Bronchial epithelial cell (primary cell): ENCODE measurements around the gene STK32B. TPM values are rescaled to one million over a fixed set of nuclear protein-coding genes. Genes with fewer than 3 reads are reported as not detected.

ENCODE experiments used
- DNase-seq: peaks from one replicate; pipeline ENCODE4 v3.0.0-alpha.2; 2010; ENCODE audit warnings: low read depth
- FAIRE-seq: peaks from 2 replicates; lab custom pipeline; 2011; peaks lifted over from hg19 to GRCh38; lab: Jason Lieb, UNC
- H3K27me3 ChIP-seq: 2 replicates; pipeline ENCODE4 v1.5.1; 2011; ENCODE audit warnings: low read length; ENCODE audit not compliant: control insufficient read depth, insufficient read depth
- H3K36me3 ChIP-seq: 2 replicates; pipeline ENCODE4 v1.5.1; 2011; ENCODE audit warnings: low read length; ENCODE audit not compliant: control insufficient read depth, insufficient read depth
- H3K4me3 ChIP-seq: 2 replicates; pipeline ENCODE4 v1.5.1; 2011; ENCODE audit warnings: mild to moderate bottlenecking, low read depth, low read length, control low read depth
- total RNA-seq: library from RNA; depleted of rRNA; stranded (reverse); fragments of >200 nt; gene quantifications from 2 replicates; pipeline ENCODE4 v1.2.1, GENCODE V29; 2014
- TF ChIP-seq, protein P1 (sequence below): IDR thresholded peaks from 2 replicates; pipeline ENCODE4 v1.5.1; 2011; ENCODE audit warnings: mild to moderate bottlenecking, moderate library complexity, low read length, control low read depth, inconsistent platforms; ENCODE audit not compliant: insufficient read depth, severe bottlenecking

Gene STK32B
- total RNA-seq, 1 donor from 2014 or later, result under 0.01 TPM

GRCh38 chr4:5374592-5374991 lies 323.3 kb downstream of the STK32B start:
- no peak for DNase-seq
- FAIRE-seq, result no peak
- H3K27me3 ChIP-seq, result no peaks in the 10 kb centered on the region
- TF ChIP-seq, protein P1, sequence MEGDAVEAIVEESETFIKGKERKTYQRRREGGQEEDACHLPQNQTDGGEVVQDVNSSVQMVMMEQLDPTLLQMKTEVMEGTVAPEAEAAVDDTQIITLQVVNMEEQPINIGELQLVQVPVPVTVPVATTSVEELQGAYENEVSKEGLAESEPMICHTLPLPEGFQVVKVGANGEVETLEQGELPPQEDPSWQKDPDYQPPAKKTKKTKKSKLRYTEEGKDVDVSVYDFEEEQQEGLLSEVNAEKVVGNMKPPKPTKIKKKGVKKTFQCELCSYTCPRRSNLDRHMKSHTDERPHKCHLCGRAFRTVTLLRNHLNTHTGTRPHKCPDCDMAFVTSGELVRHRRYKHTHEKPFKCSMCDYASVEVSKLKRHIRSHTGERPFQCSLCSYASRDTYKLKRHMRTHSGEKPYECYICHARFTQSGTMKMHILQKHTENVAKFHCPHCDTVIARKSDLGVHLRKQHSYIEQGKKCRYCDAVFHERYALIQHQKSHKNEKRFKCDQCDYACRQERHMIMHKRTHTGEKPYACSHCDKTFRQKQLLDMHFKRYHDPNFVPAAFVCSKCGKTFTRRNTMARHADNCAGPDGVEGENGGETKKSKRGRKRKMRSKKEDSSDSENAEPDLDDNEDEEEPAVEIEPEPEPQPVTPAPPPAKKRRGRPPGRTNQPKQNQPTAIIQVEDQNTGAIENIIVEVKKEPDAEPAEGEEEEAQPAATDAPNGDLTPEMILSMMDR, result no peak
- H3K36me3 ChIP-seq, result no peaks in the 10 kb centered on the region
- H3K4me3 ChIP-seq, result no peak overlapping the region

DNA sequence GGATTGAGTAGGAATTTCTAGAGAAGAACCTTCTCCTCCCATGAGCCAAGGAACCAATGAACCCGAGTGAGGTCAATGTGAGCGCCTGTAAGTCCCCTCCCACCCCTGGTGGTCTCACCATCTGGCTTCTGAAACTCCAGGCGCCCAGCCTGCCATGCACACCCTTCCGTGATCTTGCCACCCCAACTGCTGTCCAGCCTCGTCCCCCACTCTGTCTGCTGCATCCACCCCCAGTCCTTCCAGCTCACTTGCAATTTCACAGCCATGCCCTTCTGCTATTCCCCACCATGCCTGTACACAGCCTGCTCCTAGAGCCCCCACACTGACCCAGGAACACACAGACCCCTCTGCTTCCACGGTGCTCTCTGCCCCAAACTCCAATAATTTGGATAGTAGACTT lies 323.7 kb downstream of the STK32B start:
- H3K36me3 ChIP-seq, result no peaks in the 10 kb centered on the region
- TF ChIP-seq, protein P1, result no peak
- no peak overlapping the region for H3K4me3 ChIP-seq
- DNase-seq, result no peak
- no peak for FAIRE-seq
- no peaks in the 10 kb centered on the region for H3K27me3 ChIP-seq

GRCh38 chr4:5376015-5376414 lies 324.7 kb downstream of the STK32B start:
- no peaks in the 10 kb centered on the region for H3K36me3 ChIP-seq
- DNase-seq (no peak), FAIRE-seq (no peak)
- TF ChIP-seq, protein P1, result no peak
- H3K27me3 ChIP-seq, result no peaks in the 10 kb centered on the region
- H3K4me3 ChIP-seq, result no peak overlapping the region

GRCh38 chr4:5378002-5378401 lies 326.7 kb downstream of the STK32B start:
- Histone ChIP-seq H3K36me3 (no peaks in the 10 kb centered on the region), H3K4me3 (no peak overlapping the region), H3K27me3 (no peaks in the 10 kb centered on the region)
- DNase-seq, result no peak
- TF ChIP-seq, protein P1, result peak; percentile 28
- FAIRE-seq, result no peak

- Histone ChIP-seq H3K36me3 (no peaks in the 10 kb centered on the region), H3K27me3 (no peaks in the 10 kb centered on the region), H3K4me3 (no peak overlapping the region)
- FAIRE-seq (no peak), DNase-seq (no peak)
- TF ChIP-seq, protein P1, result no peak
These were observed 328.6 kb downstream of the STK32B start for GRCh38 chr4:5379895-5380294.

DNA sequence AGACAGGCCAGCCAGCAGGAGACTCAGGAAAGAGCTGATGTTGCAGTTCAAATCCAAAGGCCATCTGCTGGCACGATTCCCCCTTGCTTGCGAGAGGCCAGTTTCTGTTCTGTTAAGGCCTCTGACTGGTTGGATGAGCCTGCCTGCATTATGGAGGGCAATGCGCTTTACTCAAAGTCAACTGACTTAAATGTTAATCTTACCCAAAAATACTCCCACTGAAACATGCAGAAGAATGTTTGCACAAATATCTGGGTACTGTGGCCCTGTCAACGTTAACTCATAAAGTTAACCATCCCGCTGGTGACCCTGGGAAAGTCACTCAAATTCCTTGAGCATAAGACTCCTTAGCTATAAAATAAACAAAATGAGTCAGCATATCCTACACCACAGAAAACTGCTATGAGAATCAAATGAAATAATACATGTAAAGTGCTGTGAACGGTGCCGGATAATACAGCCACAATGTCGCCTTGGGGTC lies 330.7 kb downstream of the STK32B start:
- no peak overlapping the region for H3K4me3 ChIP-seq
- DNase-seq (no peak), FAIRE-seq (no peak)
- TF ChIP-seq, protein P1, result no peak
- H3K36me3 ChIP-seq, result no peaks in the 10 kb centered on the region
- H3K27me3 ChIP-seq, result no peaks in the 10 kb centered on the region
